ENCODE results near the gene AOX1.
"Not testable (repeated sequence)": the region's sequence is repeated elsewhere in the genome, so short reads cannot be mapped to it uniquely, and the experiment has no call there.

The AOX1 gene

DNA sequence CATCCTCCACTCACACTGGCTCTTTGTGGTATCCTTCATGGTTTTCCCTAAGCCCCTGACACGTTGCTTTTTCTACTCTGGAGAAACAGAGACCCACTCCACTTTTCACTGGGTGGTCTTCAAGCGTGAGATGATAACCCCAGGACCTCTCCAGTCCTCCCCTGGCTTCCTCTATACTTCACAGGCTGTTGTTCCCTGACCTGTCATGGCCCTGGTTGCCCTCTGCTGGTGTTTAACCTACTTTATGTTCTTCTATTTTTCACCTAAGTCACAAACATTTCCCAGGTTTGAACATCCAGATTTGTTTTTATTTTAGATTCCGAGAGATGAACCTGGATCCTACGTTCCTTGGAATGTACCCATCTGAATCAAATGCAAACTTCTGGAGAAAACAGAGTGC lies 84.5 kb downstream of the AOX1 start:
- no peak for DNase-seq

DNA sequence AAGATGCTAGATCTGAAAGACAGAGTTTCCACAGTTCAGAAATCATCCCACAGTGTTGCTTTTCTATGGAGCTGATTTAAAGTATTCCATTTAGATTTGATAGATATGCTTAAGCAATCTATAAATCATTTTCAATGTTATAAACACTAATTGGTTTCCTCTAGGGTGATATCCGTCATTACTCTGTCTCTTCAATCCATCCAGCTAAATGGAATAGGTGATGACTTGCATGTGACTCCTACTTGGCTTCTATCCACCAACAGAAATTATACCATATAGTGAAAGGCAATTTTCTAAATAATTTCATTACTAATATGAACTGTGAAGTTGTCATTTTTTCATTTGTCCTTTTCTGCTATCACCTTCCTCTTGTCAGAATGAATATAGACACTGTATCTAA lies 84.9 kb downstream of the AOX1 start:
- DNase-seq, result no peak

DNA sequence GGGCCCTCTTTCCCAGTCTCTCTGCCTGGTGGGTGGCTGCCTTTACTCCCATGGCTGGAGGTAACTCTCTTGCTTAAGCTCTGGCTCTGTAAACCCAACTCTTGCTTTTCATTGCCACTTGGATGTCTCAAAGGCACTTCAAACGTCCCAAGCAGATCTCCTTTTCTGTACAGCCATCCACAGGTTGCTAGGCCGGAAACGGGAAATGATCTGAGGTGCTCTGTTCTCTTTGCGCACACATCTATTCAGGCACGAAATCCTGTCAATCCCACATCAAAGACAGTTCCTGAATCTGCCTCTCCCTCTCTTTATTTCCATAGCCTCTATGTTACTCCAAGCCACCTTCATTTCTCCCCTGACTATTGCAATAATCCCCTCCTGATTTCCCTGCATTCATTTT lies 87.4 kb downstream of the AOX1 start:
- DNase-seq, result no peak

DNA sequence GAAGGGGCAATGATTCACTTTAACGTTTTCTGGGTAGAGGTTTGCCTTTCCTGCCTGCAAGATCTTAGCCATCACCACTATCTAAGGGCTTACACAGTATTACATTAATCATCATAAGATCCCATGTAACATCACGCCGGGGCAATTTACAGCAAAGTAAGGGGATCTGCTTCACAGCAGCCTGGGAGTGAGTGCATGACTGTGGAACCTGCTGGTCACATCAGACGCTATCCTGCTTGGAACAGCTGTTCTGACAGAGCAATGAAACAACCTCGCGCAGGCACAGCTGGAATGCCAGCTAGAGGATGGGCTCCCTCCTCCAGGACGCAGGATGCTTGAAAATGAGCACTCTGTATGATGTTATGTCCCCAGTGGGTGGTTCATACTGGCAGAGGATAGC lies 89.0 kb downstream of the AOX1 start:
- no peak for DNase-seq

DNA sequence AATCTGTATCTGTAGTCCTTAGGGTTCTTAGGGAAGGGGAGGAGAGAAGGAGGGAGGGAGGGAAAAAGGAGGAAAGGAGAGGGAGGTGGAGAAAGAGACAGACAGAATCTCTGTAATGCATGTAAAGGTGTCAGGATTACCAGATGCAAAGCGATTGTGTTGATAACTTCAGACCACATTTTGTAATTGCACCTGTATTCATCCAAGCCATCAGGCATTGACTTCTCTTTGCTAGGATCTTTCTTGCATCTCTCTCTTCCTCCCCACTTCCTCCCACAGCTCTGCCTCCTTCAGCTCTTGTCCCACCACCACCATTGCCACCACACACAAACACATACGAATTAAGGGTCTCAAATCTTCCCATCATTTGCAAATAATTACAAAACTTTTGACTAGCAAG lies 91.4 kb downstream of the AOX1 start:
- no peak for DNase-seq

DNA sequence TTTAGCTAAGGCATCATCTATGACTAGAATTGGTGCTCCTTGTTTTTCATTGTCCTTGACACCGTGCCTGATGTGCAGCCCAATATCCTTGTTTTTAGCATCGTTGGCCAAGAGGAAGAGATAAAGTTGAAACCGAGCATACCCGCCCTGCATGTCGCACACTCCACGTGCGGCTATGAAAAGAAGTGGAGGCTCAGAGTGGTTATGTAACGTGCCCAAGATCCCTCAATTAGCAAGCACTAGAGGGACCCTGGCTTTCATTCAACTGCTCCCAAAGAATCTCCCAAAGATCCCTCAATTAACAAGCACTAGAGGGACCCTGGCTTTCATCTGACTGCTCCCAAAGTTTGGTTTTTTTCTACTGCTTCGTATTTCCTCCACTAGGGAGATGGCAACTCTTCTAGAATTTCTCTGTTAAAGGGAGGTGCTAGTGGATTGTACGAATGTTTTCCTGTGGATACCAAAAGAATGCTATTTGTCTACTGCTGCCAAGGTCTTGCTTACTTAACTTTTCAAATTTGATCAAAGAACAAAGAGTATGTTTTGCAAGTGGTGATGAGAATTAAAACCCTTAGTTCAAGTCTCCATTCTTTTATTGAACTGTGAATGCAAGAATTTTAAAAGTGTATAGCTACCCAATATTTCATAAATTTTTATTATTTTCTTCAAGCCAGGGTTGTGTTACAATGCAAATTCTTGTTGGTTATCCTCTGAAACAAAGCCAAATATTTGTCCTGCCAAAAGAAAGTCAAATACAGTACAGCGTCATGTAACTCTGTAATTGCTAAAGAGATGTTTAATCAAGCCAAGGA lies 92.1 kb downstream of the AOX1 start:
- no peak for DNase-seq

DNA sequence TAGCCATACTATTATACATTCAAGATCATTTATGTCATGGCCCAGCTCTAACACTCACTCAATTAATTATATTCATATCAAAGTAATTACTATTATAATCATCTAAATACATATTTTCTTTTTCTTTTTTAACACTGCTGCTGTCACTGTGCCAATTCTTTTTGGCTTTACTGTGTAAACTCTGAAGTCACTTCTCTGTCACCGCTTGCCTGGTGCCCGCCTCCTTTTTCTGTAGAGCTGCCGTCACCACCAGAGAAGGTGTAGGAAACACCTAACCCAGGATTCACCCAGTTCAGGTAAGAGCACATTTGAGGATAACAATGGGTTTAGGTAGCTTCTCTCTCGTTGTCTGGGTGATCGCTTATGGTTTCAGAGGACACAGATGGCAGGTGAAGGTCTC lies 93.3 kb downstream of the AOX1 start:
- no peak for DNase-seq

DNA sequence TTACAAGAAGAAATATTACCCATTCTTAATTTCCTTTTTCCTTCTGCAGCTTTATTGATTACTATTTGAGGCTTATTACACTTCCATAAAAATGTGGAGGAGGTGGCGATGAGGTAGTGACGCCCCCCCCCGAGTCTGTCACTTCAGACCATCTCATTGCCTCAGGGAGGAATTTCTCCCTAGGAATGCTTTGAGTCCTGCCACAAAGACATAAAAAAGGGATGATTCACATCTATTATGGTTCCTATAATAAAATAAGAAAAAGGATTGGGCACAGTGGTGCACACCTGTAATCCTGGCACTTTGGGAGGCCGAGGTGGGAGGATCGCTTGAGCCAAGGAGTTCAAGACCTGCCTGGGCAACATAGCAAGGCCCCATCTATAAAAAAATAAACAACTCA lies 93.7 kb downstream of the AOX1 start:
- DNase-seq, result no peak

DNA sequence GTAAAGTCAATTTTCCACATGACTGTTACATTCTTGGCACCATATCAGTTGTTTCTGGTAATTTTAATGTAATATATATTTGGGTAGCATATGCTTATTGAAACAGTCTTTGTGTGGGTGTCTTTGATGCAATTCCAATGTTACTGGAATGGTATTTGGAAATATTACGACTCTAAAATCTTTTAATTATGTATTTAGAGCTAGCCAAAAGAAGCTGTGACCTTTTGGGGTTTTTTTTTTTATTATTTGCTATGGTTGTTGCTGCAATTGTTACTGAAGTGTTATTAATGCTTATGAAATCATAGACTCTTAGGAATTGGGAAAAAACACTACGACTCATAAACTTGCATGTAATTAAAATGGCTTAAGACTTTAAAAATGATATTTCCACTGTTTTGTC lies 95.9 kb downstream of the AOX1 start:
- DNase-seq, result no peak

DNA sequence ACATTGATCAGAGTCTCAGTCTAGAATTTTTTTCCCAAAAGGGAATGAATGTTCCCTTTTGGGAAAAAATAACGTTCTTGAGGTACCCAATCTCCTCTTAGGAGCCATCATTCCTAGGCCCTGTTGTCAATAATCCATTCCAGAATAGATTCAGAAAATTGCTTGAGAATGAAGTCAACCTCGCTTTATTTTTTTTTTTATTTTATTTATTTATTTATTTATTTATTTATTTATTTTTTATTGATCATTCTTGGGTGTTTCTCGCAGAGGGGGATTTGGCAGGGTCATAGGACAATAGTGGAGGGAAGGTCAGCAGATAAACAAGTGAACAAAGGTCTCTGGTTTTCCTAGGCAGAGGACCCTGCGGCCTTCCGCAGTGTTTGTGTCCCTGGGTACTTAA lies 96.6 kb downstream of the AOX1 start:
- not testable (repeated sequence) for DNase-seq

DNA sequence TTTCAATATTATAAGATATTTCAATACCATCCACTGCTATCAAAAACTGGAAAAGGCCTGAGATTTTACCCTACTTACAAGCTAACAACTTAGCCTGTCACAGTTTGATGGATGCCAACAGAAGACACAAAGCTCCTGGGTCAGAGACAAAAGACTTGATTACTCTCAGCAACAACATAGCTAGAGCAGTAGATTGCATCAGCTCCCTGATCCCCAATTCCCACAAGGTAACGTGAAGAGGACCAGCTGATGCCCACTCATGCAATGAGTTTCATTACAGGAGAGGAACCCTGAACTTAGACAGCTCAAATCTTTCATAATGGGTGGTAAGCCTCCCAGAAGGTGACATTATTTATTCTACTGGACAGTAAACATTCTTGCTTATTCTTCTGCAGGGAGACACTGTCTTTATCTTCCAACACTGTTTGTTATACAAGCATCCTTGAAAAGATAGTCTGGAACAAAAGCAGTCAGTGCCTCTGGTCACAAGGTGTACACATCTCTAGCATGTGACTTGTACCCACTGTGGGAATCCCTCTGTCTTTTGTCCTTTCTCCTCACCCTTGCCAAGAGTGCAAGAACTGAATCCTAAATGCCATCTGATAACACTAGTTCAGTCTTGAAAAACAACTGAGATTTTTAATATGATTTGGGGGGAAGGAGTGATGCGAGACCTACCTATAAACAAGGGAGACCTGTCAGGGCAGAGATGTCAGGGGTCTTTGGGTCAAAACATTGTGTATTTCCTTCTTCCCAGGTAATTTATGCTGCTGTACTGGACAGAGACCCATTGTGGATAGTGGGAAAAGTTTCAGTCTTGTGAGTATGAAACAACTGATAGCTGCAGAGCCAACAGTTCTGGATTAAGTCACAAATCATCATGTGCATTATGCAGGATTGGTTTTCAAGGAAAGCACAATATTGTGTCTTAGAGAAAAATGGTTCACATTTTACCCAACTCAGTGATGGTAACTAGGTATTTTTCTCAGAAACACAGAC lies 102.4 kb downstream of the AOX1 start:
- DNase-seq, result no peak

DNA sequence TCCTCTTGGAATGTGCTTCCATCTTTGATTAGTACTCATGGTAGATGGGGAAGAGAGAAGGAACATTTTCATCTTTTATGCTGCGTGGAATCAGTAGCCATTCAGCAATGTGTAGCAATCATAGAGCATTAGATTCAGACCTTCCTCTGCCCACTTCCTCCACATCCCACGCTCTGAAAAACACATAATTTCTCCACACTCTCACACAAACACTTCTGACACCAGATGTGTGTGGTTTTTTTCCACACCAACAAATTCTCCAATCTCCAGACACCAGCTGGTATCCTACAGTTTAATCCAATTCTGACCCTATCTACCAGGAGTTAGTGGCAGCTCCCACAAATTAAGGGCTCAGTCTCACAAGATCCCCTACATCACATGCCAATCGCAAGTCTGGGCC lies 103.3 kb downstream of the AOX1 start:
- no peak for DNase-seq

DNA sequence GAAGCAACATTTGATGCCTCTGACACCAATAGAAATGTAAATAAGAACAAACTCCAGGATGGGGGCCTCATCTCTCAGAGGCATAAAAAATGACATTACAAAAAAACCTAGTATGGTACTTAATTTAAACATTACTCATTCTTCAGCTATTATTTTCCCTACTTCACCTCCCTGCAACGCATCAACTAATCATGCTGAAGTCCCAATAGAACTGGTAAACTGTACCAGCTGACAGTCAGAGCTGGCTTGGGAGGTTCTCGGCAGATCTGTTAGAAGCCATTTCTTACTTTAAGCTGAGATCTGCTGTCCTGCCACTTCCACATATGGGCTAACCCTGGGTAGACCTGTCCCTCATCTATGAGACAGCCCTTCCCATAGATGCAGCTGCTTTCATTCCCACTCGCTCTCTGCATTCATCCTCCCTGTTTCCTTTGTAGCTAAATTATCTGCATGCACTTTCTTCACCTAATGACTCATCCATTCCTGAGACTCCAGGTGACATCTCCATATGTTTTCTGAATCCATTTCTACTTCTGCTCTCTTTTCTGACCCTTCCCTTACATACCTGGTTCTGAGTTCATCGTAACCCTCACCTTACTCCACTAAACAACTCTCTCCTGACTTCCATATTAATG lies 108.1 kb downstream of the AOX1 start:
- DNase-seq, result no peak

DNA sequence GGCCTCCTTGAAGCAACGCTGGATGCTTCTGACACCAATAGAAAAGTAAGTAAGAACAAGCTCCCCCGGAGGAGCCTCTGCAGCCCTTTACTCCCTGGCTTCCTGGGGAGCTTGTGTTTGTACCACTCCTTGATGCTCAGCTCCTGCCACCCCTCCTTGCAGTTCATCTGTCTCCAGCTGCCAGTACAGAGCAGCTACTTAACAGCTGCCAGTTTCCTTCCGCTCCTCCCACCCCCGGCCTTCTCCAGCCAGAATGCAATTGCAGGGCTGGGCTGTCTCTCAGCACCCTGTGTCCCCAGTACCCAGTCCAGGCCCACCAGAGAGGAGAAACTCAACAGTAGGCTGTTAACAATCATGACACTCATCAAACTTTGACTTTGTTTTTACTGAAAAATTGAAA lies 109.4 kb downstream of the AOX1 start:
- no peak for DNase-seq

DNA sequence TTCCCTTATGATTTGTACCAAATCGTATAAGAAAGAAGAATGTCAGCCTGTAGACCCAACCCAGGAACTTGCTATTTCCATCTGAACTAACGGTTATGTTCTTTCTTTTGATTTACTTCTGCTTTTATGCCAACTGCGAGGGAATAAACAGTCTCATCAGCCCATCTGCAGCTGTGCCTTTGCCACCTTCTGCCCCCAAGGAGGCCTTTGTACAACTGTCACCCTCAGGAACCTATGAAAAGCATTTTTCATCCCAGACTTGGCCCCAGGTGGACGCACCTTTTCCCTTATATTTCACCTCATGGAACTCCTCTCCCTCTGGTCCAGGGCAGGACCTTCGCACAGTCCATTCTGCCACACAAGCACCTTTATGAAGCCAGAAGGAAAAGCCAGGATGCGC lies 109.8 kb downstream of the AOX1 start:
- no peak for DNase-seq

DNA sequence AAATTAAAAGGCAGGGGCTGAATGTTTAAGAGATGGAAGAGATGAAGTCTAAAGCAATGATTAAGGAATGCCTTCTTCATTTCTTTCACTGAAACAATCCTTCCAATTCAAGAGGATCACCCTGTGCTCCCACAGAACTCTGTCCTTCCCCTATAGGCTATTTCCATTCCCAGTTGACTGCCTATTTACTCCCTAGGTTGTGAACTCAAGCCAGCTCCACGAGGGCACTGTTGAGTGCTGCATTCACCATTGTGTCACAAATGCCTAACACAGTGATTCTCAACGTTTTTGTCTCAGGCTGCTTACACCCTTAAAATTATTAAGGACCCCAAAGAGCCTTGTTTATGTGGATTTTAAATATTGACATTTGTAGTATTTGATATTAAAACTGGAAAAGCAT lies 112.4 kb downstream of the AOX1 start:
- no peak for DNase-seq

DNA sequence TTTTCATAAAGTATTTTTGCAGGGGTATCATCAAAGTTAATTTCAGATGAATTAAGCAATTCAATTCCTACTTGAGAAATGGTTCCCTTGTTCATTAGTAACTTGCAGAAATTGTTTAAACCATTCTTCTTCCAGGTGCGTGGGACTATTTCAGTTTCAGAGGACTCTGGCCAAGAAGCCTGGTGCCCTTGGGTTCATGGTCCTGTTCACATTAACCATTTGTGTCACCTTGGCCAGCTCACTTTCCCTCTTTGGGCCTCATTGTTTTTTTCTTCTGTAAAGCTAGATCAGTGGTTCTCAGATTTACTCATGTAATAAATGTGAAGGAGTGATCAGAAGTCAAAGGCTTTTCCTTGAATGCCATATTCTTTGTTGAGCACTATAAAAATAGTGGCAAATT lies 113.5 kb downstream of the AOX1 start:
- no peak for DNase-seq

DNA sequence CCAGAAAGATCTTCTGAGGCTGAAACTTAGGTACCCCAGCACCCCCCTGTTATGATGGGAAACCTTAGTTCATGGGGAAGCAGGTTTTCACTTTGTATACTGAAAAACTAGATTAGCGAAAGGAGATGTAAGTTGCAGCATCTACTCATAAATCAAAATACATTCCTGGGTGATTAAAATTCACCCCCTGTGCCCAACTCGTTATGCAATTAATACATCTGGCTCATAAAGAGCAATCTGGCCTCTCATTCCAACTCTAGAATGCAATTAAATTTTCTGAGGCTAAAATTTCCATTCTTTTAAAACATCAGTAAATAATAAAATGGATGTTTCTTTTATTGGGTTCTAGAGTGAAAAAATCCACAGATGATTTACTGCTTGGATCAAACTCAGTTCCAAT lies 115.0 kb downstream of the AOX1 start:
- no peak for DNase-seq

DNA sequence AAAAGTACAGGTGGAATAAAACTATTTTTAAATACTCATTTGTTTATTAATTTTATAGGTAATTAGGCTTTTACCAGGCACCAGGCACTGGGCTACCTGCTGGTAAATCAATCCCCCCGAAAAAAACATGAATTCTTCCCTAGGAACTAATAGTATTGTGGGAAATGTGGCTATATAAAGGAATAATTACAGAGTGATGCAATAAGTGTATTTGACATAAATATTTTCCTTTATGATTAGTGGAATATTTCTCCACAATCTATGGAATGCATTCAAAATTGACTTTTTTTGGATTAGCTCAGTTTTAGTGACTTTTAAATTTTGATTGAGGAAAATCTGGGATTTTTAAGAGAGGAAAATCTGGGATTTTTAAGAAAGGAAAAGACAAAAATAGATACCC lies 116.2 kb downstream of the AOX1 start:
- DNase-seq, result no peak

DNA sequence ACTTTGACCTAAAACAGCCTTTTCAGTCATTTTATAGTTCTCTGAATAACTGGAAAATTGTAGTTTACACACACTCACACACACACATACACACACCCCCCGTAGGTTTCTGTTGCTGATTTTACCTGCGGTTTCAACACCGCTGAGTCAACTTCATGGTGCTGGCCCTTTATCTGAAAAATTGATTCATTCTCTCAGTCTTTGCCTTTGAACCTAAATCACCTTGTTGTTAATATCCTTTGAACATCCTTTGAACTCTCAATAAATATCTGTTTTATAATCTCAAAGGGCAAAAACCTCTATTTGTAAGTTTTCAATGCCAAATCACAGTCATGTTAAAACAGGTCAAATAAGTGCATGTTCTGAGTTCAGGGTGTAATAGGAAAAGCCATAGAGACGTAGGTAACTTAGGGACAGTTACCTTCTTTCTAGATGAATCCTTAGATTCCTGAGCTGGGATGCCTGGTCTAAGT lies 116.9 kb downstream of the AOX1 start:
- DNase-seq, result no peak

DNA sequence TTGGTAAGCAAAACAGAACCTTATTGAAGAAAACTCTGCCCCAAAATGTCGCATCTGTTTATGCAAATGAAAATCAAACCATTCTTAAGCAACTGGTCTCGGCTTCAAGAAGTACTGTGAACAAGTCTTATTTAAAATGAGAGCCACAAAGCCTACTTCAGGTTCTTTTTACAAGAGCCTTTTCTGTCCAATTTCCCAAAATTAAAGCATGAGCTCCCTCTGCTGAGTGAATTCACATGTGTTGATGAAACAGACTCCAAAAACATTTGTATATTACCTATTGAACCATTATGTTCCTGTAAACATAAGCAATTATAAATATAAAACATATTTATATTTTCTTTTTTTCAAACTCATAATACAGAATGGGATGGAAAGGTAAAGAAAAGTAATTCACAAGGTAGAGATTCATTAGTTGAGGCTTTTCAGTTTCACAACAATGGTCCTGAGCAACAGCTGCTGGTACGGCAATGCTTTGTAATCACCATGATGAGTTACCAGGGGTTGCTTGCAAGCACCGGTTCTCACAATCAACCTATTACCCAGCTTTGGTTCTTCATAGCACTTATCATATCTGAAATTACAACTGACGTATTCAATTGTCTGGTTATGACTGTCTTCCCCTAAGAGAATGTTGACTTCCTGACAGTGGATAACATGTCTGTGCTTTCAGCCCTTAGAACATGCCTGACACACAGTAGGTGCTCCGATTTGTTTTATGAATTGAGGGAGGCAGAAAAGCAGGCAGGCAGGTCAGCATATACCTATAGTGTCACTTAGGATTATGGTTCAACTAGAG lies 117.5 kb downstream of the AOX1 start:
- no peak for DNase-seq

DNA sequence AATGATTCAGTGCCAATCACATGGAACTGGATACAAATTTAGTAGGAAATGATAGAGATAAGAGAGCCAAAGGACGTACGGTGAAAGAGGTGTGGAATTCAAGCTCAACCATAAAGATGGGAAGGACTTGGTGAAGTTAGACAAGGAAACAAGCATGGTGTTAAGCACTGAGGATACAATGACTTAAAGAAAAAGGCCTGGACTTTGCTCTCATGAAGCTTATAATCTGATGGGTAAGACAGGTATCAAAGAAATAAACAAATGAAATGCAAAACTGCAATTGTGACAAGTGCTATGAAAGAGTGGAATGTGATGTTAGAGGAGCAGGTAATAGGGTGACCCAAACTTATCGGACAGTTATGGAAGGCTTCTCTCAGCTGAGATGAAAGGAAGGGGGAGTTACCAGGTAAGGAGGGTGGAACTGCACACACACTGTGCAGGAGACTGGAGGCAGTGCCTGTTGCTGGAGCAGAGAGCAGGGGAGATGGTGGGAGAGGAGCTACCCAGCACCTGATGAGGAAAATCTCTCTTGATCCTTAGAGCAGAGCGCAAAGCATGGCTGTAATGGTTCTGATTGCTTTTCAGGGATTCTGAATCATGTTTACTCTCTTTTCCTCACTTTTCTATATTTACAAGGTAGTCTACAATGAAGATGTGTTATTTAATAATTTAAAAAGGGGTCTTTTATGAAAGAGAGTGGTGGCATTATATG lies 118.3 kb downstream of the AOX1 start:
- no peak for DNase-seq
